Hepatocyte (in vitro differentiated cells): ENCODE data around the gene NOP14. TPM values are rescaled to one million over a fixed set of nuclear protein-coding genes. Genes with fewer than 3 reads are reported as not detected.

ENCODE experiments used
- DNase-seq: peaks from one replicate; pipeline ENCODE4 v3.0.0-alpha.2; 2016; ENCODE audit warnings: low spot score
- H2AFZ ChIP-seq: fragments of 200-600 bp; sonication (generic); 2 replicates; pipeline ENCODE4 v1.6.0; 2016; ENCODE audit warnings: antibody characterized with exemption, mild to moderate bottlenecking
- H3K27ac ChIP-seq: fragments of 200-600 bp; sonication (generic); 2 replicates; pipeline ENCODE4 v1.5.1; 2016; ENCODE audit warnings: mild to moderate bottlenecking
- H3K27me3 ChIP-seq: fragments of 200-600 bp; sonication (generic); 2 replicates; pipeline ENCODE4 v1.6.1; 2016
- H3K36me3 ChIP-seq: fragments of 200-600 bp; sonication (generic); replicated peaks from 2 replicates; pipeline ENCODE4 v1.5.1; 2016; ENCODE audit warnings: low read depth; ENCODE audit not compliant: insufficient read depth
- H3K4me1 ChIP-seq: fragments of 200-600 bp; sonication (generic); 2 replicates; pipeline ENCODE4 v1.5.1; 2016; ENCODE audit warnings: mild to moderate bottlenecking, moderate library complexity; ENCODE audit not compliant: insufficient read depth
- H3K4me2 ChIP-seq: fragments of 200-600 bp; sonication (generic); 2 replicates; pipeline ENCODE4 v1.6.0; 2016
- H3K4me3 ChIP-seq: fragments of 200-600 bp; sonication (generic); 2 replicates; pipeline ENCODE4 v1.5.1; 2016; ENCODE audit warnings: mild to moderate bottlenecking
- H3K79me2 ChIP-seq: fragments of 200-600 bp; sonication (generic); 2 replicates; pipeline ENCODE4 v1.6.0; 2017; ENCODE audit warnings: mild to moderate bottlenecking
- H3K9me2 ChIP-seq: fragments of 200-600 bp; sonication (generic); replicated peaks from 2 replicates; pipeline ENCODE4 v1.6.0; 2017; ENCODE audit warnings: mild to moderate bottlenecking; ENCODE audit not compliant: insufficient read depth
- H3K9me3 ChIP-seq: fragments of 200-600 bp; sonication (generic); 2 replicates; pipeline ENCODE4 v1.5.1; 2016; ENCODE audit warnings: low read depth, mild to moderate bottlenecking
- H4K20me1 ChIP-seq: fragments of 200-600 bp; sonication (generic); 2 replicates; pipeline ENCODE4 v1.6.0; 2016; ENCODE audit warnings: mild to moderate bottlenecking; ENCODE audit not compliant: insufficient read depth, poor library complexity, severe bottlenecking
- EZH2 ChIP-seq: fragments of 200-600 bp; sonication (generic); IDR thresholded peaks from 2 replicates; pipeline ENCODE4 v1.6.1; 2016; ENCODE audit warnings: antibody characterized with exemption, mild to moderate bottlenecking, borderline replicate concordance
- EZH2phosphoT487 ChIP-seq: fragments of 200-600 bp; sonication (generic); IDR thresholded peaks from one replicate; pipeline ENCODE4 v1.6.1; 2018; ENCODE audit warnings: antibody characterized with exemption, mild to moderate bottlenecking, low read depth, moderate library complexity; ENCODE audit not compliant: unreplicated experiment, severe bottlenecking
- WGBS: methylation state at CpG from one replicate; pipeline ENCODE4 v1.1.6; 2016; ENCODE audit warnings: low lambda C conversion rate; ENCODE audit errors: missing lambda C conversion rate; 5-methylcytosine and 5-hydroxymethylcytosine counted together
- polyA plus RNA-seq: library from polyadenylated mRNA; unstranded; fragments of >200 nt; fragmentation: Nextera tagmentation; extraction: Ambion mirVana; gene quantifications from 2 replicates; pipeline ENCODE4 v1.2.1, GENCODE V29; 2016
- total RNA-seq: library from RNA; depleted of rRNA; stranded (reverse); fragments of >200 nt; gene quantifications from 2 replicates; pipeline ENCODE4 v1.2.3, GENCODE V29; 2014
- TF ChIP-seq, protein P1 (sequence below): fragments of 200-600 bp; sonication (generic); IDR thresholded peaks from 2 replicates; pipeline ENCODE4 v1.5.1; 2016; ENCODE audit warnings: antibody characterized with exemption, mild to moderate bottlenecking; ENCODE audit not compliant: poor library complexity

The NOP14 gene
- total and polyA plus RNA-seq, 2 experiments from 2014 or later, result 18.8 to 22.7 TPM

DNA sequence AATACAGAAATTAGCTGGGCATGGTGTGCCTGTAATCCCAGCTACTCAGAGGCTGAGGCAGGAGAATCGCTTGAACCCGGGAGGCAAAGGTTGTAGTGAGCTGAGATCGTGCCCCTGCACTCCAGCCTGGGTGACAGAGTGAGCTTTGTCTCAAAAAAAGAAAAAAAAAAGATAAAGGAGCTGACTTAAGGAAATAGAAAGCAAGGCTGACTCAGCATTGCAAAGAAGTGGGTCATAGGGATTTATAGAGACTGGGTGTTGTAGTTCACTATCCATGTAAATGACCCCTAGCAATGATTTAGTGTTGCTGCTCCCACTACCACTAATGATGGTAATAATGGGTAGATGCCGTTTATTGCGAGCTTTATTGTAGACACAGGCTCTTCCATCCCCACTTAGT lies 71.9 kb downstream of the NOP14 start:
- peaks cover 3% of the 10 kb centered on the region for H4K20me1 ChIP-seq
- H3K9me2 ChIP-seq, result no peaks in the 10 kb centered on the region
- no peaks in the 10 kb centered on the region for H3K36me3 ChIP-seq
- no peaks in the 10 kb centered on the region for H3K9me3 ChIP-seq
- H3K4me1 ChIP-seq, result no peaks in the 10 kb centered on the region
- no peak overlapping the region for H2AFZ ChIP-seq
- WGBS, result 79% methylated on average over 5 of the region's 5 CpGs
- H3K4me2 ChIP-seq, result no peak overlapping the region
- no peak for TF ChIP-seq EZH2
- TF ChIP-seq, protein P1, sequence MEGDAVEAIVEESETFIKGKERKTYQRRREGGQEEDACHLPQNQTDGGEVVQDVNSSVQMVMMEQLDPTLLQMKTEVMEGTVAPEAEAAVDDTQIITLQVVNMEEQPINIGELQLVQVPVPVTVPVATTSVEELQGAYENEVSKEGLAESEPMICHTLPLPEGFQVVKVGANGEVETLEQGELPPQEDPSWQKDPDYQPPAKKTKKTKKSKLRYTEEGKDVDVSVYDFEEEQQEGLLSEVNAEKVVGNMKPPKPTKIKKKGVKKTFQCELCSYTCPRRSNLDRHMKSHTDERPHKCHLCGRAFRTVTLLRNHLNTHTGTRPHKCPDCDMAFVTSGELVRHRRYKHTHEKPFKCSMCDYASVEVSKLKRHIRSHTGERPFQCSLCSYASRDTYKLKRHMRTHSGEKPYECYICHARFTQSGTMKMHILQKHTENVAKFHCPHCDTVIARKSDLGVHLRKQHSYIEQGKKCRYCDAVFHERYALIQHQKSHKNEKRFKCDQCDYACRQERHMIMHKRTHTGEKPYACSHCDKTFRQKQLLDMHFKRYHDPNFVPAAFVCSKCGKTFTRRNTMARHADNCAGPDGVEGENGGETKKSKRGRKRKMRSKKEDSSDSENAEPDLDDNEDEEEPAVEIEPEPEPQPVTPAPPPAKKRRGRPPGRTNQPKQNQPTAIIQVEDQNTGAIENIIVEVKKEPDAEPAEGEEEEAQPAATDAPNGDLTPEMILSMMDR, result no peak
- no peak for TF ChIP-seq EZH2phosphoT487
- peak; percentile 40 for DNase-seq
- no peaks in the 10 kb centered on the region for H3K27me3 ChIP-seq
- H3K79me2 ChIP-seq, result peaks cover 55% of the 10 kb centered on the region
- H3K4me3 ChIP-seq, result no peak overlapping the region
- H3K27ac ChIP-seq, result peak overlapping the region; percentile 49

DNA sequence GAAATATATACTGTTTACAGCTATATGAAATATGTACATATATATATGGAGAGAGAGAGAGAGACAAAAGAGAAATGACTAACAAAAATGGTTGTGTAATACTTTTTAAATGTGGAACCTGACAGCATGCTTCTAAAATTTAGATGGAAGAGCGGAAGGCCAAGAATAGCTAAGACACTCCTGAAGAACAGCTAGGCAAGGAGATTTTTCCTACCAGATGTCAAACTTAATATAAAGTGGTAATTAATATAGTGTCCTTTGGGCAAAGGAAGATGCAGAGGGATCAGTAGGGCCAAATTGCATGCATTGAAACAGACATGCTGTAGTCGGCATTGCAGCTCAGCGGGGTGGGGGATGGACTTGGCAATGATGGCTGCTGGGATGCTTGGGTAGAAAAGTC lies 74.3 kb downstream of the NOP14 start:
- Histone ChIP-seq H3K9me3 (no peaks in the 10 kb centered on the region), H3K36me3 (no peaks in the 10 kb centered on the region), H3K27ac (no peak overlapping the region), H2AFZ (no peak overlapping the region), H3K79me2 (peaks cover 62% of the 10 kb centered on the region), H3K4me1 (no peaks in the 10 kb centered on the region), H3K4me3 (no peak overlapping the region), H4K20me1 (peaks cover 3% of the 10 kb centered on the region), H3K4me2 (no peak overlapping the region), H3K27me3 (no peaks in the 10 kb centered on the region), H3K9me2 (no peaks in the 10 kb centered on the region)
- TF ChIP-seq EZH2 (no peak), EZH2phosphoT487 (no peak)
- TF ChIP-seq, protein P1, result no peak
- WGBS, result 97% methylated on average over 3 of the region's 3 CpGs
- DNase-seq, result no peak

Other genes with a start within 250 kb of the NOP14 start
- 38.2 and 42.7 TPM in 2 replicates for gene TNIP2, start 207.1 kb downstream of the NOP14 start, total RNA-seq
- 43.0 and 50.8 TPM in 2 replicates for gene TNIP2, start 207.1 kb downstream of the NOP14 start, polyA plus RNA-seq
- 15.0 and 25.7 TPM in 2 replicates for gene SH3BP2, start 170.3 kb downstream of the NOP14 start, total RNA-seq
- 24.3 and 29.6 TPM in 2 replicates for gene SH3BP2, start 170.3 kb downstream of the NOP14 start, polyA plus RNA-seq
- gene ADD1, start 119.6 kb downstream of the NOP14 start, total RNA-seq, result 143 and 179 TPM in 2 replicates
- gene ADD1, start 119.6 kb downstream of the NOP14 start, polyA plus RNA-seq, result 174 and 208 TPM in 2 replicates
- 4.9 and 5.4 TPM in 2 replicates for gene GRK4, start 165 bp upstream of the NOP14 start, total RNA-seq
- gene GRK4, start 165 bp upstream of the NOP14 start, polyA plus RNA-seq, result 5.5 and 6.1 TPM in 2 replicates
- not detected in 2 replicates for gene HTT-AS, start 111.1 kb upstream of the NOP14 start, total RNA-seq
- gene HTT-AS, start 111.1 kb upstream of the NOP14 start, polyA plus RNA-seq, result not detected in 2 replicates
- gene HTT, start 111.3 kb upstream of the NOP14 start, total RNA-seq, result 30.6 and 33.9 TPM in 2 replicates
- gene HTT, start 111.3 kb upstream of the NOP14 start, polyA plus RNA-seq, result 9.5 and 12.4 TPM in 2 replicates